Stimulated activated CD4-positive, alpha-beta T cell treated with anti-CD3 and anti-CD28 coated beads, Interleukin-4, amount 100 ng/mL, for 1 hour (primary cell): Measurements from ENCODE around the gene MSL3.
A peak's percentile ranks its signal among the peaks of the same experiment; 100 is the strongest.

Source experiments
- DNase-seq: peaks from one replicate; pipeline ENCODE4 v3.0.0-alpha.2; 2020

MSL3 gene

GRCh38 chrX:11759461-11760311 lies 1.6 kb downstream of the MSL3 start:
- peak; percentile 47 for DNase-seq

GRCh38 chrX:11760958-11761357 lies 2.9 kb downstream of the MSL3 start:
- no peak for DNase-seq

GRCh38 chrX:11764602-11765067 lies 6.6 kb downstream of the MSL3 start:
- no peak for DNase-seq

GRCh38 chrX:11765449-11765848 lies 7.4 kb downstream of the MSL3 start:
- no peak for DNase-seq

- DNase-seq: peak; percentile 23
These were observed 8.4 kb downstream of the MSL3 start for GRCh38 chrX:11766487-11766886.

- no peak for DNase-seq
These were observed 10.0 kb downstream of the MSL3 start for GRCh38 chrX:11768039-11768438.

GRCh38 chrX:11770320-11770719 lies 12.3 kb downstream of the MSL3 start:
- DNase-seq: peak; percentile 23

GRCh38 chrX:11778230-11778629 lies 20.2 kb downstream of the MSL3 start:
- no peak for DNase-seq

- no peak for DNase-seq
These were observed 23.1 kb downstream of the MSL3 start for GRCh38 chrX:11781133-11781532.

- no peak for DNase-seq
These were observed 23.8 kb downstream of the MSL3 start for GRCh38 chrX:11781734-11782370.

- DNase-seq: no peak
These were observed 26.5 kb downstream of the MSL3 start for GRCh38 chrX:11784543-11784942.

GRCh38 chrX:11786862-11787261 lies 28.8 kb downstream of the MSL3 start:
- DNase-seq: no peak

GRCh38 chrX:11787564-11787963 lies 29.5 kb downstream of the MSL3 start:
- peak; percentile 71 for DNase-seq

GRCh38 chrX:11789809-11790208 lies 31.8 kb downstream of the MSL3 start:
- no peak for DNase-seq

GRCh38 chrX:11791090-11791489 lies 33.1 kb downstream of the MSL3 start:
- DNase-seq: no peak

GRCh38 chrX:11791537-11791936 lies 33.5 kb downstream of the MSL3 start:
- DNase-seq: no peak

GRCh38 chrX:11792461-11793421 lies 34.7 kb downstream of the MSL3 start:
- DNase-seq: peak; percentile 56

GRCh38 chrX:11793734-11794133 lies 35.7 kb downstream of the MSL3 start:
- DNase-seq: no peak

GRCh38 chrX:11813341-11813740 lies 55.3 kb downstream of the MSL3 start:
- DNase-seq: no peak
